Body of pancreas (tissue), 4 donors: ENCODE data around the gene CRLF1. TPM values are rescaled to one million over a fixed set of nuclear protein-coding genes. Genes with fewer than 3 reads are reported as not detected.

Experiments used
- ATAC-seq: fragments of 150-250 bp; one replicate; pipeline ENCODE4 v1.9.1; 2016
- DNase-seq, 4 donors: peaks; one replicate each; pipeline ENCODE4 v3.0.0-alpha.2; 2019
- H3K27ac ChIP-seq, 4 donors: fragments of 200-600 bp; sonication (generic); 1 replicate in 3 of 4; 2 replicates in 1 of 4; pipeline versions ENCODE4 v1.5.1 to v1.6.1; 2016 to 2019; ENCODE audit warnings: mild to moderate bottlenecking in 1 of 4, mixed read lengths in 1 of 4, moderate library complexity in 1 of 4
- H3K27me3 ChIP-seq, 2 donors: fragments of 200-600 bp; sonication (generic); one replicate each; pipeline ENCODE4 v1.6.0; 2016; ENCODE audit warnings: mild to moderate bottlenecking in 1 of 2
- H3K36me3 ChIP-seq, 2 donors: fragments of 200-600 bp; sonication (generic); replicated peaks in 1 of 2; 2 replicates each; pipeline ENCODE4 v1.5.1; 2016; ENCODE audit warnings: low read depth in 2 of 2; ENCODE audit not compliant: insufficient read depth in 1 of 2
- H3K4me1 ChIP-seq: fragments of 200-600 bp; sonication (generic); one replicate; pipeline ENCODE4 v1.6.0; 2016
- H3K4me3 ChIP-seq, 2 donors: fragments of 200-600 bp; sonication (generic); 1 replicate in 1 of 2; 2 replicates in 1 of 2; pipeline ENCODE4 v1.5.1; 2016 to 2019
- H3K9me3 ChIP-seq, 3 donors: fragments of 200-600 bp; sonication (generic); 1 replicate in 2 of 3; 2 replicates in 1 of 3; pipeline ENCODE4 v1.5.1; 2016
- CTCF ChIP-seq, 7 experiments: fragments of 450-650 bp in 4 of 7; fragments of 200-600 bp in 3 of 7; sonication (generic) in 3 of 7; IDR thresholded peaks; one replicate each; pipeline ENCODE4 v1.5.1; 2016 to 2019; ENCODE audit warnings: antibody characterized with exemption in 7 of 7
- POLR2A ChIP-seq, 3 donors: fragments of 450-650 bp; IDR thresholded peaks; one replicate each; pipeline ENCODE4 v1.6.1; 2016; ENCODE audit warnings: antibody characterized with exemption in 3 of 3, mild to moderate bottlenecking in 2 of 3
- WGBS, 2 donors: methylation state at CpG; one replicate each; pipeline ENCODE4 v1.1.5; 2017; 5-methylcytosine and 5-hydroxymethylcytosine counted together
- intact Hi-C: fragments of 100-400 bp; cut with DNase I; formaldehyde crosslinking; loops from one replicate; pipeline ENCODE4 v1.15.1; 2023
- total RNA-seq, 2 donors: library from RNA; depleted of rRNA; stranded (reverse); fragments of >200 nt; gene quantifications; one replicate each; pipeline ENCODE4 v1.1.0, GENCODE V29; 2016

The CRLF1 gene
- total RNA-seq, 2 donors from 2014 or later: 23.3 to 40.2 TPM

DNA sequence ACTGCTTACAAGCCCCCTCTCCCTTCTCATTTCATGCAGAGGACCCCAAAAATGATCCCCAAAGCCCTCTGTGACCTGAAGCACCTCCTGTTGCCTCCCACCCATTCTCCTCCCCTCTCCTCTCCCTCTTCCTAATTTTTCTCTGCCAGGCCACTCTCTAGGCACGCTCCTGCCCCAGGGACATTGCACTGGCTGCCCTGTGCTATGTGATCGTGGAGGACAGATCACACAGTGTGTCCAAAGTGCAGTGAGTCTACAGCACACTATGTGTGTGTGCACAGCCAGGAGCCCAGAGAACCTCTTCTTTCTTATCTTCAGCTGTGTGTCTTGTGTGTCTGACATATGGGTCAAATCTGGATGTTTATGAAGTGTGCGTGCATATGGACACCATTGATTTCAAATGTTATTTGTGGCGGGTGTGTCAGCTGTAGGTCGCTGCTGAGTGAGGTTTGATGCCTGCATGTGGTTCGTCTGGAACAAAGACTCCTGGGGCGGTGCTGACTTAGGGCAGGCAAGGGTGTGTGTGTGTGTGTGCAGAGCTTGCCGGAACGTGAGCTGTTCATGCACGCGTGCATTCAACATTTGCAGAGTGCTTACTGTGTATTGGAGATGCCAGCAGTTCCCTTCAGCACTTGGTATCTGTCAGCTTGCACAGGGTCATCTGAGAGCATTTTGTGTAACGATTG, 28.2 kb upstream of the CRLF1 start:
- no peak for DNase-seq
- no peak overlapping the region for H3K4me3 ChIP-seq
- H3K4me1 ChIP-seq: peaks cover 27% of the 10 kb centered on the region
- WGBS, 2 donors: 64 to 80% methylated on average over 11 to 12 of the region's 12 CpGs
- no peaks in the 10 kb centered on the region for H3K9me3 ChIP-seq
- intact Hi-C loops: no loop called here
- no peak overlapping the region for H3K27ac ChIP-seq
- ATAC-seq: no peak
- no peaks in the 10 kb centered on the region for H3K27me3 ChIP-seq
- TF ChIP-seq POLR2A (IDR thresholded peaks at IDR 0.05) (no peak), CTCF (IDR thresholded peaks at IDR 0.05) (no peak)
- H3K36me3 ChIP-seq: no peaks in the 10 kb centered on the region

DNA sequence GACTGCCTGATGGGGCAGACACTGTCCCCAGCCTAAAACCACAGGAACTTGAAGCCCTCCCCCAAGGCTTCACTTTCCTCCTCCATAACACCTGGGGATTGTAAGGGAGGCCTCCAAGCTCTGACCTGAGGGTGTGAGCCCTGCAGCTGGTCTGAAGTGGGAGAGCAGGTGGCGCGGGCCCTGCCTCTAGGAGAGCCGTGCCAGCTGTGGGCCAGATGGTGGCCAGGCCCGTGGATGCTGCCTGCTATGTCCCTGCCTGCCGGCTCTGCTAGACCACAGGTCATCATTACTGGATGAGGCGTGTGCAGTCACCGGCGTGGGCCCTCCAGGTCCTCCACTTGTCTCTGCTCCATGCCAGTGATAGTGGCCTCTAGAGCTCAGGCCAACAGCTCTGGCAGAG, 26.7 kb upstream of the CRLF1 start:
- Histone ChIP-seq H3K36me3 (no peaks in the 10 kb centered on the region), H3K4me1 (peaks cover 23% of the 10 kb centered on the region), H3K9me3 (no peaks in the 10 kb centered on the region), H3K4me3 (no peak overlapping the region), H3K27me3 (no peaks in the 10 kb centered on the region), H3K27ac (no peak overlapping the region)
- intact Hi-C loops: no loop called here
- ATAC-seq (no peak), DNase-seq (peak; percentile 42 to 81 (median 62))
- no peak for TF ChIP-seq POLR2A (IDR thresholded peaks at IDR 0.05)
- WGBS, 2 donors: 50 to 100% methylated on average over 2 to 8 of the region's 8 CpGs

DNA sequence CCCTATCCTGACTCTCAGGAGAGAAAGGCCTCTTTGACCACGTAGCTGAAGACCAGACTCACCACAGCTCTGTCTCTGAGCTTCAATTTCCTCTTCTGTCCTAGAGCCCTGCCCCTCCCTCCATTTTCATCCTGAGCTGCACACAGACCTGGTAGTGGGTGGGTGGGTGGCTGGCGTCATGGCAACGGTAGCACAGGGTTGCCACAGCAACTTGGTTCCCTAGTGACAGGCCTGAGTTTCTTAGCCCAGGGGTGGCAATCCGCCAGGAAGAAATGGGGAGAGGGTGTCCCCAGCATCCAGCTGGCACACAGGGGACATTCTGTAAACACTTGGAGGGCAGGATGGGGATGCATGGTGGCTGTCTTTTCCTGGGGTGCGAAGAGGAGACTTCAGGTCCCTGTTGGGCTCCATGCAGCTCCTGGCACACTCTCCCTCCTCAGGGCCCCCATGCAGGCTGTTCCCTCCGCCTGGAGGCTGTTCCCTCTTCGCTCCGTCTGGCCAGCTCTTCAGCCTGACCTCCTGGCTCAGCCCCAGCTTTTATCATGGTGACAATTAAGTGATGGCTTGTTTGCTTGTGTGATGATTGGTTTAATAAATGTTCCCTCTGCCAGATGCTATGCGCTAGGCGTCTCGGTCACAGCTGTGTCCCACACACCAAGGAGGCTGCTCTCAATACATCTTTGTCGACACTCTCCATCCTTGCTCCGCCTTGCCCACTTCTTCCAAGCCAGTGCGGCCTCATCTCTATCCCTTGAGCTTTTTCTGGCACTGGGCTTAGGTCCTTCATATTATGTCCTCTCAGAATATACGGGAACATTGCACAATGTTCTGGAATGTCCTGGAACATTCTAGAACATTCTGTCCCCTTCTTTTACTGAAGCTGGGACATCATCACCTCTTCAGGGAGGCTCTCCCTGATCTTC, 22.8 kb upstream of the CRLF1 start:
- no peak overlapping the region for H3K27ac ChIP-seq
- intact Hi-C loops: no loop called here
- H3K4me1 ChIP-seq: peaks cover 4% of the 10 kb centered on the region
- no peaks in the 10 kb centered on the region for H3K36me3 ChIP-seq
- H3K4me3 ChIP-seq: no peak overlapping the region
- DNase-seq (peak in 3 of 4 donors; percentile 32 to 52 (median 39)), ATAC-seq (peak; percentile 62)
- WGBS, 2 donors: 66 to 80% methylated on average over 11 to 15 of the region's 15 CpGs
- no peaks in the 10 kb centered on the region for H3K9me3 ChIP-seq
- no peaks in the 10 kb centered on the region for H3K27me3 ChIP-seq
- TF ChIP-seq CTCF (IDR thresholded peaks at IDR 0.05) (no peak), POLR2A (IDR thresholded peaks at IDR 0.05) (no peak)

DNA sequence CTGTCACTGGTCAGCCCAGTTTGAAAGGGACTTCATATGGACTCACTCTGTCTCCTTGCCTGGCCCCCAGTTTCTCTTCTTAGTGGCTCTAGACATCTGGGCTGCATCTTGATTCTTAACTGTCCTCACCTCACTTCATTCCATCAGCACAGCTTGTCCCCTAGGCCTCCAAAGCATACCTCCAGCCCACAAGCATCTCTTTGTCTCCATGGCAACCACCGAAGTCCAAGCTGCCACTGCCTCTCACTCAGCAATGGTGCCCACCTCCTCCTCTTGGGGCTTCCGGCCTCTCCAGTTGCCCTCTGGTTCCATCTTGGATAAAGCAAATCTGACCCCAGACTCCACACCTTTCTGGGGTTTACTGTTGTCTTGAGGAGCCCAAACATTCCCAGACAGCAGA, 20.3 kb upstream of the CRLF1 start:
- no peaks in the 10 kb centered on the region for H3K4me1 ChIP-seq
- intact Hi-C loops: no loop called here
- ATAC-seq: no peak
- TF ChIP-seq CTCF (IDR thresholded peaks at IDR 0.05) (no peak), POLR2A (IDR thresholded peaks at IDR 0.05) (no peak)
- DNase-seq: no peak
- H3K27ac ChIP-seq: no peak overlapping the region
- no peaks in the 10 kb centered on the region for H3K27me3 ChIP-seq
- H3K9me3 ChIP-seq: no peaks in the 10 kb centered on the region
- no peak overlapping the region for H3K4me3 ChIP-seq
- H3K36me3 ChIP-seq: no peaks in the 10 kb centered on the region
- WGBS, 2 donors: 63 to 72% methylated on average over 2 of the region's 2 CpGs

DNA sequence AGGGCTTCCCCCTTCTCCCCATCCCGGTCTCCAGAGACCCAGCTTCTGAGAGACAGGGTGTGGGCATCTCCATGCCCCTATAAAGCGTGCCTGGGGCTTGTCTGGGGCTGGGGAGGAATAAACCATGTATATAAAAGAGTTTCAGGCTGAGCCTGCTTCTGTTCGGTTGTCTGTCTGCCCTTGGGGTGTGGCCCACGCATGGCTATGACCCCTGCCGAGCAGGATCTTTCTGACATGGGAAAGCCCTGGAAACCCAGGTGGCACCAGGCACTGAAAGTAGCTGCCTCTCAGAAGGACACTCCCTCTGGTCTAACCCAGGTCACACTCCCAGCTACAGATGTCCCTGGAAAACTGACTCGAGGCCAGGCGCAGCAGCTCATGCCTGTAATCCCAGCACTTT, 14.3 kb upstream of the CRLF1 start:
- DNase-seq (no peak), ATAC-seq (no peak)
- TF ChIP-seq CTCF (IDR thresholded peaks at IDR 0.05): no peak
- TF ChIP-seq POLR2A (IDR thresholded peaks at IDR 0.05): no peak
- Histone ChIP-seq H3K36me3 (no peaks in the 10 kb centered on the region), H3K9me3 (no peaks in the 10 kb centered on the region), H3K27ac (no peak overlapping the region), H3K4me1 (no peaks in the 10 kb centered on the region), H3K27me3 (no peaks in the 10 kb centered on the region), H3K4me3 (no peak overlapping the region)
- intact Hi-C loops: no loop called here
- 85 to 92% methylated on average over 6 to 7 of the region's 7 CpGs for WGBS, 2 donors
